Peyer's patch (tissue), 4 donors: ENCODE results near the gene FNIP1. TPM values are rescaled to one million over a fixed set of nuclear protein-coding genes. Genes with fewer than 3 reads are reported as not detected.
"Not testable (repeated sequence)": the region's sequence is repeated elsewhere in the genome, so short reads cannot be mapped to it uniquely, and the experiment has no call there.

Experiments used
- DNase-seq, 3 donors: peaks; one replicate each; pipeline ENCODE4 v3.0.0-alpha.2; 2017 to 2019
- H3K27ac ChIP-seq, 4 donors: fragments of 200-600 bp; sonication (generic); one replicate each; pipeline ENCODE4 v1.5.1; 2016 to 2019
- H3K27me3 ChIP-seq, 2 donors: fragments of 200-600 bp; sonication (generic); one replicate each; pipeline ENCODE4 v1.5.1; 2019
- H3K36me3 ChIP-seq, 3 donors: fragments of 200-600 bp; sonication (generic); one replicate each; pipeline ENCODE4 v1.5.1; 2016 to 2019
- H3K4me1 ChIP-seq, 4 donors: fragments of 200-600 bp; sonication (generic); one replicate each; pipeline ENCODE4 v1.5.1; 2016 to 2019
- H3K4me3 ChIP-seq, 4 donors: fragments of 200-600 bp; sonication (generic); 1 replicate in 3 of 4; 2 replicates in 1 of 4; pipeline ENCODE4 v1.5.1; 2016 to 2019; ENCODE audit warnings: mild to moderate bottlenecking in 1 of 4
- H3K9me3 ChIP-seq, 4 donors: fragments of 200-600 bp; sonication (generic); one replicate each; pipeline ENCODE4 v1.5.1; 2016 to 2019; ENCODE audit warnings: mild to moderate bottlenecking in 1 of 4
- POLR2A ChIP-seq, 2 donors: fragments of 450-650 bp; IDR thresholded peaks; one replicate each; pipeline ENCODE4 v1.5.1; 2017; ENCODE audit warnings: antibody characterized with exemption in 2 of 2, mild to moderate bottlenecking in 2 of 2, moderate library complexity in 2 of 2
- total RNA-seq, 4 donors: library from RNA; depleted of rRNA; stranded (reverse); fragments of >200 nt; gene quantifications; one replicate each; pipeline ENCODE4 v1.1.0, GENCODE V29; 2016
- TF ChIP-seq, protein P1 (sequence below), 6 experiments: fragments of 450-650 bp in 4 of 6; fragments of 200-600 bp in 2 of 6; sonication (generic) in 1 of 6; IDR thresholded peaks; one replicate each; pipeline ENCODE4 v1.5.1; 2017 to 2019; ENCODE audit warnings: antibody characterized with exemption in 6 of 6, mild to moderate bottlenecking in 3 of 6, moderate library complexity in 1 of 6

FNIP1 gene
- total RNA-seq, 4 donors from 2014 or later, result 36.9 to 49.5 (median 46.1) TPM

- TF ChIP-seq POLR2A (IDR thresholded peaks at IDR 0.05), result no peak
- TF ChIP-seq, protein P1, sequence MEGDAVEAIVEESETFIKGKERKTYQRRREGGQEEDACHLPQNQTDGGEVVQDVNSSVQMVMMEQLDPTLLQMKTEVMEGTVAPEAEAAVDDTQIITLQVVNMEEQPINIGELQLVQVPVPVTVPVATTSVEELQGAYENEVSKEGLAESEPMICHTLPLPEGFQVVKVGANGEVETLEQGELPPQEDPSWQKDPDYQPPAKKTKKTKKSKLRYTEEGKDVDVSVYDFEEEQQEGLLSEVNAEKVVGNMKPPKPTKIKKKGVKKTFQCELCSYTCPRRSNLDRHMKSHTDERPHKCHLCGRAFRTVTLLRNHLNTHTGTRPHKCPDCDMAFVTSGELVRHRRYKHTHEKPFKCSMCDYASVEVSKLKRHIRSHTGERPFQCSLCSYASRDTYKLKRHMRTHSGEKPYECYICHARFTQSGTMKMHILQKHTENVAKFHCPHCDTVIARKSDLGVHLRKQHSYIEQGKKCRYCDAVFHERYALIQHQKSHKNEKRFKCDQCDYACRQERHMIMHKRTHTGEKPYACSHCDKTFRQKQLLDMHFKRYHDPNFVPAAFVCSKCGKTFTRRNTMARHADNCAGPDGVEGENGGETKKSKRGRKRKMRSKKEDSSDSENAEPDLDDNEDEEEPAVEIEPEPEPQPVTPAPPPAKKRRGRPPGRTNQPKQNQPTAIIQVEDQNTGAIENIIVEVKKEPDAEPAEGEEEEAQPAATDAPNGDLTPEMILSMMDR (IDR thresholded peaks at IDR 0.05), result no peak
- H3K4me3 ChIP-seq, result no peak overlapping the region
Observed at GRCh38 chr5:131622633-131623032, 174.2 kb downstream of the FNIP1 start.

GRCh38 chr5:131621164-131621563 is 175.7 kb downstream of the FNIP1 start:
- H3K36me3 ChIP-seq, H3K4me3 ChIP-seq, DNase-seq, H3K9me3 ChIP-seq, H3K27me3 ChIP-seq, H3K27ac ChIP-seq, H3K4me1 ChIP-seq: not testable (repeated sequence)

More at GRCh38 chr5:131622633-131623032, 174.2 kb downstream of the FNIP1 start:
- no peak for DNase-seq
- no peaks in the 10 kb centered on the region for H3K4me1 ChIP-seq
- H3K27me3 ChIP-seq, result no peaks in the 10 kb centered on the region
- H3K9me3 ChIP-seq, result no peaks in the 10 kb centered on the region
- no peak overlapping the region for H3K27ac ChIP-seq
- H3K36me3 ChIP-seq, result no peaks in the 10 kb centered on the region

DNA sequence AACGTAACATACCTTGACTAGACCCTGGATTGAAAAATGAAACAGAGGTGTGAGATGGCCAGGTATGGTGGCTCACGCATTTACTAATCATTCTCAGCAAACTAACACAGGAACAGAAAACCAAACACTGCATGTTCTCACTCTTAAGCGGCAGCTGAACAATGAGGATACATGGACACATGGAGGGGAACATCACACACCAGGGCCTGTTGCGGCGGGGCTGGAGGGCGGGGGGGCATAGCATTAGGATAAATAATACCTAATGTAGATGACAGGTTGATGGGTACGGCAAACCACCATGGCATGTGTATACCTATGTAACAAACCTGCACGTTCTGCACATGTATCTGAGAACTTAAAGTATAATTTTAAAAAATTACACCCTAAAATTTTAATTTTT is 177.7 kb downstream of the FNIP1 start:
- DNase-seq, result no peak
- no peak overlapping the region for H3K27ac ChIP-seq
- no peaks in the 10 kb centered on the region for H3K4me1 ChIP-seq
- H3K36me3 ChIP-seq, result no peaks in the 10 kb centered on the region
- H3K9me3 ChIP-seq, result no peaks in the 10 kb centered on the region
- no peak overlapping the region for H3K4me3 ChIP-seq
- no peaks in the 10 kb centered on the region for H3K27me3 ChIP-seq
- TF ChIP-seq POLR2A (IDR thresholded peaks at IDR 0.05), result no peak
- TF ChIP-seq, protein P1 (IDR thresholded peaks at IDR 0.05), result no peak

DNA sequence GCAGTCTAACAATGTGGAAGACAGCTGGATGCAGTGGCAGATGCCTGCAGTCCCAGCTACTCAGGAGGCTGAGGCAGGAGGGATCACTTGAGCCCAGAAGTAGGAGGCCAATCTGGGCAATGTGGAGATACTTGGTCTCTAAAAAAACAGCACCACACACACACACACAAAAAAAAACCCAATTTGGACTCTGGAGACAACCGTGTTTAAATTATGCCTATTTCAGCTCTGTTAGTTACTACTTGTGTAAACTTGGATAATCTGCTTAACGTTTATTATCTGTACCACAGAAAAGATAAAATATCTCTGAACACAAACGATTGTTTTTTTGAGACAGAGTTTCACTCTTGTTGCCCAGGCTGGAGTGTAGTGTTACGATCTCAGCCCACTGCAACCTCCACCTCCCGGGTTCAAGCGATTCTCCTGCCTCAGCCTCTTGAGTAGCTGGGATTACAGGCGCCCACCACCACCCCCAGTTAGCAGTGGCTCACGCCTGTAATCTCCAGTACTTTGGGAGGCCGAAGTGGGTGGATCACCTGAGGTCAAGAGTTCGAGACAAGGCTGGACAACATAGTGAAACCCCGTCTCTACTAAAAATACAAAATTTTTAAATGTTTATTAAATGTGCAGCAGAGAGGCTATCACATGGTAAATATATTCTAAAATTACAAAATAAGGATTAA is 179.5 kb downstream of the FNIP1 start:
- no peak overlapping the region for H3K27ac ChIP-seq
- H3K4me1 ChIP-seq, result no peaks in the 10 kb centered on the region
- no peaks in the 10 kb centered on the region for H3K36me3 ChIP-seq
- no peak overlapping the region for H3K4me3 ChIP-seq
- H3K9me3 ChIP-seq, result no peaks in the 10 kb centered on the region
- no peaks in the 10 kb centered on the region for H3K27me3 ChIP-seq
- no peak for DNase-seq
- TF ChIP-seq, protein P1 (IDR thresholded peaks at IDR 0.05), result no peak
- no peak for TF ChIP-seq POLR2A (IDR thresholded peaks at IDR 0.05)

DNA sequence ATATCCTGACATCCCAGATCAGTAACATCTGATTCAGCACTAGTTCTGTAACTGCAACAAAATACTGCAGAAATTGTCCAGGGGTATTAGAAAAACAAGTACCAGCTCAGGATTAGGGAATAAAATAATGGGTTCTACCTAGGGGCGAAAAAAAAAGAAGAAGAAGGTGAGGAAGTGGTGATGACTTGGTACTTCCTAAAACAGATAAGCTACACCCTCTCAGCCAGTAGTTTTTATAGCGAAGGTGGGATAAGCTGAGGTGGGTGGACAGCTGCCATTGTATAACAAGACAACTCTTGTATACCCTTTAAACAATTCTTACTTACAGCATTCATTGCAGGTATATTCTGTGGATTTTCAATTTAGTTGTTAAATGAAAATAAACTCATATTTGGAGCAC is 180.9 kb downstream of the FNIP1 start:
- Histone ChIP-seq H3K27ac (no peak overlapping the region), H3K36me3 (no peaks in the 10 kb centered on the region), H3K4me3 (no peak overlapping the region), H3K4me1 (no peaks in the 10 kb centered on the region), H3K27me3 (no peaks in the 10 kb centered on the region), H3K9me3 (no peaks in the 10 kb centered on the region)
- DNase-seq, result no peak
- TF ChIP-seq, protein P1 (IDR thresholded peaks at IDR 0.05), result no peak
- no peak for TF ChIP-seq POLR2A (IDR thresholded peaks at IDR 0.05)

- Histone ChIP-seq H3K4me1 (no peaks in the 10 kb centered on the region), H3K4me3 (no peak overlapping the region), H3K27ac (no peak overlapping the region), H3K27me3 (no peaks in the 10 kb centered on the region), H3K9me3 (no peaks in the 10 kb centered on the region), H3K36me3 (no peaks in the 10 kb centered on the region)
- DNase-seq, result no peak
- TF ChIP-seq, protein P1 (IDR thresholded peaks at IDR 0.05), result no peak
- no peak for TF ChIP-seq POLR2A (IDR thresholded peaks at IDR 0.05)
Observed at GRCh38 chr5:131613423-131613822, 183.4 kb downstream of the FNIP1 start.
